ENCODE measurements around the gene USP37.

GRCh38 chr2:218402491-218402901, 165.7 kb downstream of the USP37 start:
- TF ChIP-seq CTCF (IDR thresholded peaks at IDR 0.05 in 2 of 3, conservative IDR thresholded peaks at IDR 0.05 in 1 of 3; ENCODE audit: borderline replicate concordance in 1 of 3, insufficient read depth in 1 of 3, low read depth in 2 of 3, low read length in 2 of 3) (no peak), ZBTB33 (IDR thresholded peaks at IDR 0.05; ENCODE audit: extremely low read depth, insufficient replicate concordance, low read length) (no peak), EZH2 (IDR thresholded peaks at IDR 0.05) (no peak), FOSL1 (IDR thresholded peaks at IDR 0.05; ENCODE audit: low read depth) (no peak)

Data from HCT116 (cell line).